Trophoblast cell (in vitro differentiated cells and primary cell): ENCODE results near the gene CLGN.

Experiments used
- DNase-seq, 2 donors: peaks; one replicate each; pipeline ENCODE4 v3.0.0-alpha.2; 2016
- H2AFZ ChIP-seq: 2 replicates; pipeline ENCODE4 v1.6.1; 2013; ENCODE audit warnings: low read length, moderate library complexity, mild to moderate bottlenecking; ENCODE audit not compliant: insufficient read depth, poor library complexity
- H2AK5ac ChIP-seq: 2 replicates; pipeline ENCODE4 v1.6.1; 2013; ENCODE audit warnings: mild to moderate bottlenecking, low read length
- H2BK120ac ChIP-seq: 2 replicates; pipeline ENCODE4 v1.6.1; 2013; ENCODE audit warnings: low read length, mild to moderate bottlenecking, moderate library complexity; ENCODE audit not compliant: insufficient read depth, poor library complexity
- H2BK12ac ChIP-seq: 2 replicates; pipeline ENCODE4 v1.6.1; 2013; ENCODE audit warnings: mild to moderate bottlenecking, low read length, moderate library complexity
- H2BK5ac ChIP-seq: 2 replicates; pipeline ENCODE4 v1.6.1; 2013; ENCODE audit warnings: low read length, low read depth, moderate library complexity, mild to moderate bottlenecking; ENCODE audit not compliant: poor library complexity
- H3K14ac ChIP-seq: 2 replicates; pipeline ENCODE4 v1.6.1; 2013; ENCODE audit warnings: mild to moderate bottlenecking, low read length
- H3K18ac ChIP-seq: 2 replicates; pipeline ENCODE4 v1.6.1; 2013; ENCODE audit warnings: mild to moderate bottlenecking, low read length
- H3K23ac ChIP-seq: 2 replicates; pipeline ENCODE4 v1.6.1; 2013; ENCODE audit warnings: low read length
- H3K27ac ChIP-seq: 2 replicates; pipeline ENCODE4 v1.5.1; 2013; ENCODE audit warnings: low read depth, mild to moderate bottlenecking, inconsistent platforms, low read length, moderate library complexity
- H3K27me3 ChIP-seq: 2 replicates; pipeline ENCODE4 v1.6.1; 2013; ENCODE audit warnings: inconsistent platforms, mild to moderate bottlenecking, low read length, moderate library complexity; ENCODE audit not compliant: insufficient read depth
- H3K36me3 ChIP-seq, 2 experiments: 1 replicate in 1 of 2; 2 replicates in 1 of 2; pipeline ENCODE4 v1.6.1; 2013; ENCODE audit warnings: low read length in 2 of 2, mild to moderate bottlenecking in 2 of 2, moderate library complexity in 1 of 2; ENCODE audit not compliant: insufficient read depth in 2 of 2, control insufficient read depth in 1 of 2
- H3K4ac ChIP-seq: 2 replicates; pipeline ENCODE4 v1.6.1; 2013; ENCODE audit warnings: low read depth, mild to moderate bottlenecking, low read length, moderate library complexity
- H3K4me1 ChIP-seq, 2 experiments: 1 replicate in 1 of 2; 2 replicates in 1 of 2; pipeline ENCODE4 v1.6.1; 2013; ENCODE audit warnings: low read length in 2 of 2, mild to moderate bottlenecking in 2 of 2, moderate library complexity in 1 of 2; ENCODE audit not compliant: insufficient read depth in 2 of 2, control insufficient read depth in 1 of 2
- H3K4me2 ChIP-seq: 2 replicates; pipeline ENCODE4 v1.6.1; 2013; ENCODE audit warnings: inconsistent platforms, mild to moderate bottlenecking, low read length, moderate library complexity
- H3K4me3 ChIP-seq: 2 replicates; pipeline ENCODE4 v1.5.1; 2013; ENCODE audit warnings: mild to moderate bottlenecking, low read depth, low read length, inconsistent platforms
- H3K79me1 ChIP-seq: one replicate; pipeline ENCODE4 v1.6.1; 2013; ENCODE audit warnings: low read length
- H3K79me2 ChIP-seq: 2 replicates; pipeline ENCODE4 v1.6.1; 2013; ENCODE audit warnings: low read length, mild to moderate bottlenecking; ENCODE audit not compliant: control insufficient read depth, insufficient read depth, poor library complexity
- H3K9ac ChIP-seq: 2 replicates; pipeline ENCODE4 v1.6.1; 2013; ENCODE audit warnings: mild to moderate bottlenecking, low read length
- H3K9me3 ChIP-seq: 2 replicates; pipeline ENCODE4 v1.6.1; 2013; ENCODE audit warnings: low read depth, mild to moderate bottlenecking, control low read depth, inconsistent platforms, low read length; ENCODE audit not compliant: insufficient read depth
- H4K12ac ChIP-seq: 2 replicates; pipeline ENCODE4 v1.6.1; 2013; ENCODE audit warnings: low read depth, mild to moderate bottlenecking, low read length, moderate library complexity
- H4K8ac ChIP-seq: 2 replicates; pipeline ENCODE4 v1.6.1; 2013; ENCODE audit warnings: low read depth, mild to moderate bottlenecking, low read length, moderate library complexity
- H4K91ac ChIP-seq: one replicate; pipeline ENCODE4 v1.6.1; 2013; ENCODE audit warnings: low read depth, mild to moderate bottlenecking, low read length, moderate library complexity
- WGBS: extraction: QIAGEN DNeasy Blood & Tissue Kit; methylation state at CpG from one replicate; pipeline ENCODE4 v1.1.7; 2013; ENCODE audit warnings: missing lambda C conversion rate; ENCODE audit not compliant: insufficient read length, insufficient coverage; ENCODE audit errors: extremely low coverage; 5-methylcytosine and 5-hydroxymethylcytosine counted together

CLGN gene

DNA sequence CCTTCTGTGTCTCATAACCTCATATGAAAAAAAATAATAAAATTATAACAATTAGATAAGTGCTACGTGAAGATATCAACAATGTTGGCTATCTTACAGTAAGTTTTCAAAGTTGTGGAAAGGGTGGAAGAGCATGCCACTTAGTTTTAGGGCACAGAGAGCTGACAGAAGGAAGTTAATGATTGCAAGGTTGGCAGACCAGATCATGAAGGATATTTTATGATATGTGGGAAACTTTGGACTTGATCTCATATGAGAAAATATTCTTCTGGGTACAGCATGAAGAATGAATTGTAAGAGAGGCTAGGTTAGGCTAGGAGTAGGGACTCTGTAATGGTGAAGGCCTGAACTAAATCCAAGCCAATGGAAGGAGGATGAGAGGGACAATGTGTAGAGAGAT is 36.2 kb upstream of the CLGN start:
- H4K12ac ChIP-seq, result no peak overlapping the region
- no peak overlapping the region for H3K4me2 ChIP-seq
- no peak overlapping the region for H3K18ac ChIP-seq
- no peak overlapping the region for H4K91ac ChIP-seq
- H3K27me3 ChIP-seq, result no peaks in the 10 kb centered on the region
- no peak overlapping the region for H3K27ac ChIP-seq
- no peak overlapping the region for H3K14ac ChIP-seq
- H2AFZ ChIP-seq, result no peak overlapping the region
- no peak overlapping the region for H3K23ac ChIP-seq
- H3K4me1 ChIP-seq, result no peaks in the 10 kb centered on the region
- no peaks in the 10 kb centered on the region for H3K79me2 ChIP-seq
- H4K8ac ChIP-seq, result no peak overlapping the region
- no peak overlapping the region for H3K9ac ChIP-seq
- H2AK5ac ChIP-seq, result no peak overlapping the region
- no peak overlapping the region for H2BK12ac ChIP-seq
- no peaks in the 10 kb centered on the region for H3K79me1 ChIP-seq
- no peak for DNase-seq
- no peak overlapping the region for H3K4me3 ChIP-seq
- H3K36me3 ChIP-seq, result no peaks in the 10 kb centered on the region
- H3K4ac ChIP-seq, result no peak overlapping the region
- H3K9me3 ChIP-seq, result no peaks in the 10 kb centered on the region
- no peak overlapping the region for H2BK5ac ChIP-seq
- H2BK120ac ChIP-seq, result no peak overlapping the region
- no CpG with 5 or more reads among the region's 1 CpG for WGBS

DNA sequence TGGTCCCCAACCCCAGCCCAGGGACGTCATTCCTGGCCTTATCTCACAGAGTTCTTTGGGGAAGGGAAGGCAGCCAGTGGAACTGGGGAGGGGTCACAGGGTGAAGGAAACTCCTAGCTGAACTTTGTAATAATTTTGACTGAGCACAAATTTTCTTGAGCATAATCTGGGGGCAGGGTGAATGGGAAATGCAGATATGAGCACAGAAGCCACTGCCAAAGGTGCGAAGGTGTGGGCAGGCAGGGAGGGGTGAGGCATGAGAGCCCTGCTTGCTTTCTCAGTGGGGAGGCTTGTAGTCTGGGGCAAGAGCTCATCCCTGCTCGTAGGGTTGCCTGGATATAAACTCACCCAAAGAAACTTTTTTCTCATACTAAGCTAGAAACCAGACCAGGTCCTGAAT is 35.7 kb upstream of the CLGN start:
- WGBS, result no CpG with 5 or more reads among the region's 3 CpGs
- no peak overlapping the region for H2AFZ ChIP-seq
- H3K9ac ChIP-seq, result no peak overlapping the region
- no peak overlapping the region for H2BK12ac ChIP-seq
- no peaks in the 10 kb centered on the region for H3K27me3 ChIP-seq
- H3K27ac ChIP-seq, result no peak overlapping the region
- H4K12ac ChIP-seq, result no peak overlapping the region
- H2AK5ac ChIP-seq, result no peak overlapping the region
- no peak overlapping the region for H3K23ac ChIP-seq
- no peak overlapping the region for H3K4me3 ChIP-seq
- H3K4ac ChIP-seq, result no peak overlapping the region
- no peak for DNase-seq
- H3K4me1 ChIP-seq, result no peaks in the 10 kb centered on the region
- H3K18ac ChIP-seq, result no peak overlapping the region
- H3K79me2 ChIP-seq, result no peaks in the 10 kb centered on the region
- H2BK5ac ChIP-seq, result no peak overlapping the region
- no peaks in the 10 kb centered on the region for H3K36me3 ChIP-seq
- H3K4me2 ChIP-seq, result no peak overlapping the region
- no peak overlapping the region for H4K91ac ChIP-seq
- no peaks in the 10 kb centered on the region for H3K79me1 ChIP-seq
- H3K9me3 ChIP-seq, result no peaks in the 10 kb centered on the region
- H4K8ac ChIP-seq, result no peak overlapping the region
- H3K14ac ChIP-seq, result no peak overlapping the region
- no peak overlapping the region for H2BK120ac ChIP-seq

DNA sequence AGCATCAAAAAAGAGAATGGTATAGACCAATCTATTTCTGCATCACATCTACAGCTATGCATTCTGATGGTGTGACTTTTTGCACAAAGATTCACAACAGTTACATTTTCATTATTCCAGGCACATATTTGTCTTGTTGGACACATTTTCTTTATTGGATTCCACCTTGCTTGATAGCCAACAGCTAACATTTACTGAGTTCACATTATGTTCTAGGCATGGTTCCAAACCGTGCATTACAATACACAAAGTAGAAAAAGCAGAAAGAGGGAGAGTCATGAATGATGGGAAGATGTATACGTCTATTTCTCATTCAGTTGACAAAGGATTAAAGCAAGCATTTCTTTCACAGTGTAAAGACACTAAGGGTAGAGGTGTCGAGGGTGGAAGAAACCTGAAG is 22.9 kb upstream of the CLGN start:
- H3K4me3 ChIP-seq, result no peak overlapping the region
- no peak overlapping the region for H3K14ac ChIP-seq
- H3K4me1 ChIP-seq, result no peaks in the 10 kb centered on the region
- no peak overlapping the region for H2BK120ac ChIP-seq
- DNase-seq, result no peak
- H4K12ac ChIP-seq, result no peak overlapping the region
- no peak overlapping the region for H4K8ac ChIP-seq
- H3K23ac ChIP-seq, result no peak overlapping the region
- no peak overlapping the region for H3K4me2 ChIP-seq
- no peaks in the 10 kb centered on the region for H3K9me3 ChIP-seq
- no peak overlapping the region for H3K27ac ChIP-seq
- no peak overlapping the region for H4K91ac ChIP-seq
- H3K9ac ChIP-seq, result no peak overlapping the region
- no peaks in the 10 kb centered on the region for H3K36me3 ChIP-seq
- no peaks in the 10 kb centered on the region for H3K27me3 ChIP-seq
- no peaks in the 10 kb centered on the region for H3K79me2 ChIP-seq
- no peaks in the 10 kb centered on the region for H3K79me1 ChIP-seq
- H3K4ac ChIP-seq, result no peak overlapping the region
- H2BK5ac ChIP-seq, result no peak overlapping the region
- H2AK5ac ChIP-seq, result no peak overlapping the region
- no peak overlapping the region for H2BK12ac ChIP-seq
- WGBS, result no CpG with 5 or more reads among the region's 3 CpGs
- no peak overlapping the region for H3K18ac ChIP-seq
- no peak overlapping the region for H2AFZ ChIP-seq

DNA sequence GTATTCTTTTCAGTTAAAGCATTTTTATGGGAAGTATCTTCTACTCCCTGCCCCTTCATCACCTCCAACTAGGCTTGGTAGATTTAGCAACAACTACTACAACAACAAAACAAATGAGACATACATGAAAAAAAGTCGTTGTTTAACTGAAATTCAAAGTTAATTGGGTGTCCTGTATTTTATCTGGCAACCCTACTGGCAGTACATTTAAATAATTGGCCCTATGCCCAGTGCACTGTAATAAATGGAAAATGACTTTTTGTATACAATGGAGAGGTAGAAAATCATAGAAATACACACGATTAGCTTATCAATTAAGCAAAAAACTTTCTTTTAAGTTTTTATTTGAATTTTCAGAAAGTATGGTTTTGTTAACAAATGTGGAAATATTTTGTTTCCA is 21.4 kb upstream of the CLGN start:
- Histone ChIP-seq H3K4me2 (no peak overlapping the region), H3K14ac (no peak overlapping the region), H2AK5ac (no peak overlapping the region), H2BK120ac (no peak overlapping the region), H3K79me1 (no peaks in the 10 kb centered on the region), H3K4me1 (no peaks in the 10 kb centered on the region), H3K18ac (no peak overlapping the region), H3K4ac (no peak overlapping the region), H3K36me3 (no peaks in the 10 kb centered on the region), H2AFZ (no peak overlapping the region), H4K8ac (no peak overlapping the region), H4K91ac (no peak overlapping the region), H3K9me3 (no peaks in the 10 kb centered on the region), H3K9ac (no peak overlapping the region), H4K12ac (no peak overlapping the region), H3K27me3 (no peaks in the 10 kb centered on the region), H3K27ac (no peak overlapping the region), H3K4me3 (no peak overlapping the region), H3K23ac (no peak overlapping the region), H2BK5ac (no peak overlapping the region), H2BK12ac (no peak overlapping the region), H3K79me2 (no peaks in the 10 kb centered on the region)
- DNase-seq, result no peak
- WGBS, result no CpG with 5 or more reads among the region's 2 CpGs
